GM18505 (cell line): ENCODE data around the gene PHETA2.
"Not testable (repeated sequence)": the region's sequence is repeated elsewhere in the genome, so short reads cannot be mapped to it uniquely, and the experiment has no call there.

ENCODE experiments used
- ATAC-seq: cut with Tn5 transposase; IDR thresholded peaks from one replicate; pipeline ENCODE4 v1.9.1; 2021; ENCODE audit not compliant: unreplicated experiment
- POLR2A ChIP-seq: IDR thresholded peaks from 4 replicates; pipeline ENCODE4 v1.6.1; 2011; ENCODE audit warnings: borderline replicate concordance; ENCODE audit not compliant: insufficient read depth, insufficient read length; ENCODE audit errors: extremely low read depth

Gene PHETA2

DNA sequence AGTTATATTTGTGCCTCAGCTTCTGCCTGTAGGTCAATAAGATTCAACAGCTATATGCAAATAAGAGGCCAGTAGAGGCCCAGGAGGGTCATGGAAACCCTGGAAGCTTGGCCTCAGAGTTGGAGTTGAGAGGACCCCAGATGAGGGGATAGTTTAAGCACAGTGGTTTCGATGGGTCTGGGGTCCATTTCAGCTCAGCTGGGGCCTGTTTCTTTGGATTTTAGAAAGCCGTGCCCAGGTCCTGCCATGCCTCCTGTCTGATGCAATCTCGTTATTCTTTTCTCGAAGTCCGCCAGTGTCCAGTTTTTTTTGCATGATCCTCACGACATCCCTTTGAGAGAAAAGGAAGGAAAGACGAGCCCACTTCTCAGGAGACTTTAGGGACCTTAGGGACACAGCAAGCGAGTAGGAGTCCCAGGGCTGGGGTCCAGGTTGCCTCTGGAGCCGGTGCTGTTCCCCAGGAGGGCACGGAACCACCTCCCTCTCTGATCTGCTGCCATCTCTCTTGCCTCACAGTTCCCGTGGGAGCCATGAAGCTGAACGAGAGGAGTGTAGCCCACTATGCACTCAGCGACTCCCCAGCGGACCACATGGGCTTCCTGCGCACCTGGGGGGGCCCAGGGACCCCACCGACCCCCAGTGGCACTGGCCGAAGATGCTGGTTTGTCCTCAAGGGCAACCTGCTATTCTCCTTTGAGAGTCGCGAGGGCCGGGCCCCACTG is 2.9 kb downstream of the PHETA2 start:
- ATAC-seq, result no peak
- no peak for TF ChIP-seq POLR2A

DNA sequence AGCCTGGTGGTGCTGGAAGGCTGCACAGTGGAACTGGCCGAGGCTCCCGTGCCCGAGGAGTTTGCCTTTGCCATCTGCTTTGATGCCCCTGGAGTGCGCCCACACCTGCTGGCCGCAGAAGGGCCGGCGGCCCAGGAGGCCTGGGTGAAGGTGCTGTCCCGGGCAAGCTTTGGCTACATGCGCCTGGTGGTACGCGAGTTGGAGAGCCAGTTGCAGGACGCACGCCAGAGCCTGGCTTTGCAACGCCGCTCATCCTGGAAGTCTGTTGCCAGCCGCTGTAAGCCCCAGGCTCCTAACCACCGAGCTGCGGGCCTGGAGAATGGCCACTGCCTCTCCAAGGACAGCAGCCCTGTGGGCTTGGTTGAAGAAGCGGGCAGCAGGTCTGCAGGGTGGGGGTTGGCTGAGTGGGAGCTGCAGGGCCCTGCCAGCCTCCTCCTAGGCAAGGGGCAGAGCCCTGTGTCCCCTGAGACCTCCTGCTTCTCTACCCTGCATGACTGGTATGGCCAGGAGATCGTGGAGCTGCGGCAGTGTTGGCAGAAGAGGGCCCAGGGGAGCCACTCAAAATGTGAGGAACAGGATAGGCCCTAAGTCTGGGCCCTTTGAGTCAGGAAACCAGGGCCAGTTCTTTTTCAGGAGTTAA is 3.6 kb downstream of the PHETA2 start:
- ATAC-seq, result no peak
- TF ChIP-seq POLR2A, result no peak

DNA sequence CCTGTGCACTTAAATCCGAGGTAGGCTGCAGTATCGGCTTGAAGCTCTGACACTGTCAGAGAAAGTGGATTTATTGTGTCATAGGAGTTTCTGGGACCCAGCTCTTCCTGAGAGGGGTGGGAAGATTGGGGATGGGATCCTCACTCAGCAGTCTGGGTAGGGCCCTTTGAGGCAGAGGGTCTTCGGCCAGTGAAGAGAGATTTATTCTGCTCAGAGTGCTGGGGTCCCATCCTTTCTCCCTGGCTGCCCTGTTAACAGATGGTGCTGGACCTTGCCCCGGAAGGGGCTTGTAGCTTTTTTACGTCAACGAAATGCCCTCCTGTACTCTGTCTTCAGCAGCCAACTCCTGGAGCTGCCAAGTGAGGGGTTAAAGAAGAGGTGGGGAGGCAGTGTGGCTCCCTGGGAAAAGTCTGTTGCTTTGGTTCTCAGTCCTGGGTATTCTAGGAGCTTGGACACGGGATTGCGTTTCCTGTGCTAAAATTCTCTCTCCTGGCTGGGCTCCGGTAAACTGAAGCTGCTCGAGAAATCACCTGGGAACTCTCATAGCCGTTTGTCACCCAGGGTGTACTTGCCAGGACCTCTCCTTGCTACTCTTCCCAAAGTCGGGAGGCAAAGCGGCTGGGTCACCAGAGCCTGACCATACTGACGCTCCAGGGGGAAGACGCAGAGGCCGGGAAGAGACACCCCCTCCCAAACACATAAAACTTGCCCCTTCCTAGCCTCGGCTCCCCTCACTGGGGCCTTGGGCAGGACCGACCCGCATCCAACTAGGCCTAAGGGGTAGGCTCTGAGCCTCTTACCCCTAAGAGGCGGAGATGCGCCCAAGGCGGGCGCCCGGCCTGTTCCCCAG is 4.6 kb downstream of the PHETA2 start:
- TF ChIP-seq POLR2A, result no peak
- ATAC-seq, result peak; percentile 1

DNA sequence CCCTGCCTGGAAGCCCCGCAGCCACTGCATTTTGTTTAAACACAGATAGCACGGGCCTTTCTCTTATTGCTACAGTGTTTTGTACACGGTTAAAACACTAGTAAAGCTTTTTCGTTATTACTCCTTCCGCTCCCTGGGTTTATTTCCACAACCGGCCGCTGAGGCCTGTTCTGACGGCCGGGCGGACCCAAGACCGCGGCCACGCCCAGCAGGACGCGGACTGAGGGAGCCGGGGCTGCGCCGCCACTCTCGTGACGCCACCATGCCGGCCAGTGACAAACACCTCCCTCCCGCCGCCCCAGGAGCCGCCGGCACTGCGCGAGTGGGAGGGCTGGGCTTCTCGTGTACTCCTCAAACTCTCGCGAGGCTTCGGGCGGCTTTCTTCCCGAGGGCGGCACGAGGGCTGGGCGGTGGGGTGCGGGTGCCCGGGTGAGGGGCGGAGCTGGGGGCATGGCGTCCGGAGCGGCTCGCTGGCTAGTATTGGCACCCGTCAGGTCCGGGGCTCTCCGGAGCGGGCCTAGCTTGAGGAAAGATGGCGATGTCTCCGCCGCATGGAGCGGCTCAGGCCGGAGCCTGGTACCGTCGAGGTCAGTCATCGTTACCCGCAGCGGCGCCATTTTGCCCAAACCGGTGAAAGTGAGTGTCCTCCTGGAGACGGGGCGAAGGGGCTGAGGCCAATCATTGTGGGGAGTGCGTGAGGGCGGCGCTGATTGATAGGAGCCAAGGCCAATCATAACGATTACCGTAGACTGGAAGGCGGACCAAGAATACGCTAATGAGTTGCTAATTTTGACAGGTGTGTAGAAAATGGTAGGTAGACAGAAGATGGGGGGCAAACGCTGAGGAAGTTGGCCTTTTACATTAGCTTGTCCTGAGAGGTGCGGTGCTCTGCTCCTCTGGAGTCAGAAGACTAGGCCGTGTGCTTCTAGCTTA is 5.5 kb downstream of the PHETA2 start, which contains the start of gene SMDT1:
SMDT1 (plus strand) TSS at position 382 of the 933 bp plus-strand sequence; CDS start at position 451, 69 bp downstream.
- TF ChIP-seq POLR2A, result peak; percentile 70
- ATAC-seq, result peak; percentile 75

DNA sequence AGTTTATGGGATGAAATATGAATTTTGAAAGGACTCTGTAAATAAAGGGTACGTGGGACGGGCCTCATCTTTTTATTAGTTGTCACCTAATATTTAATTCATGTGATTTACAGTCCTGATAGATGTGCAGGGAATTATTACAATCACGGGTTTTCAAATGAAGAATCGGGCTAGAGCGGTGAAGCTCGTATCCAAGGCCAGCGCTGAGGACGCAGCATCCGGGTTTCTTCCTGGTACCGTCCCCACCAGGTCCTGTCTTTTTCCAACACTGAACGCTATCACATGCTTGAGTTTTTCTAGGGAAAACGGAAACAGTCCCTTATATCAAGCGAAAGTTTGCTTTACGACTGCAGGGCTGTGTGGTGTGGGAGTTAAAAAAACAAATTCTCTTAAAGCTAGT is 6.2 kb downstream of the PHETA2 start:
- no peak for TF ChIP-seq POLR2A
- ATAC-seq, result no peak

DNA sequence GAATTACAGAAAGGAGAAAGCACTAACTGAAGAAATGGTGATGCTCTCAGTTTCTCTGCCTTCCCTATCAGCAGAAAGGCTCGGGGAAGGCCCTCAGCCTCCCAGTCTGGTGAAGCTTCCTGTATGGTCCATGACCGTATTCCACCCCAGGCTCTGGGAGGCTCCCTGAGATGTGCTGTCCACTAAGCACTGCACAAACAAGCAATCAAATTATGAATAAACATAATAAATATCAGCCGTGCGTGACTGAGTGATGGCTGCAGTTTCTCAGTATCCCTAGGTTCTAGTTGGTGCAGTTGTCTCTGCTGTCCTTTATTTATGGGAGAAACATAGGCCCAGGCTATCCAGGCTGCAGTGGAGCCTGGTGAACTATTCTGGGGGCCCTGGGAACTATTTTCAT is 9.1 kb downstream of the PHETA2 start:
- TF ChIP-seq POLR2A, result no peak
- no peak for ATAC-seq

DNA sequence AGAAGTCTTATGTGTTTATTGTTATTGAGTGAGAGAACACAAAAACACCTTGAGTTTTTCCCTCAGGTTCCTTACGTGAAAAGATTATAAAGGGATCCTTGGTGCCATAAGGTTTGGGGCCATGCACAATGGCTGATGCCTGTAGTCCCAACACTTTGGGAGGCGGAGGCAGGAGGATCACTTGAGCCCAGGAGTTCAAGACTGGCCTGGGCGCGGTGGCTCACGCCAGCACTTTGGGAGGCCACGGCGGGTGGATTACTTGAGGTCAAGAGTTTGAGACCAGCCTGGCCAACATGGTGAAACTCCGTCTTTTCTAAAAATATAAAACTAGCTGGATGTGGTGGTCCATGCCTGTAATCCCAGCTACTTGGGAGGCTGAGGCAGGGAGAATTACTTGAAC is 10.8 kb downstream of the PHETA2 start:
- no peak for ATAC-seq
- no peak for TF ChIP-seq POLR2A

DNA sequence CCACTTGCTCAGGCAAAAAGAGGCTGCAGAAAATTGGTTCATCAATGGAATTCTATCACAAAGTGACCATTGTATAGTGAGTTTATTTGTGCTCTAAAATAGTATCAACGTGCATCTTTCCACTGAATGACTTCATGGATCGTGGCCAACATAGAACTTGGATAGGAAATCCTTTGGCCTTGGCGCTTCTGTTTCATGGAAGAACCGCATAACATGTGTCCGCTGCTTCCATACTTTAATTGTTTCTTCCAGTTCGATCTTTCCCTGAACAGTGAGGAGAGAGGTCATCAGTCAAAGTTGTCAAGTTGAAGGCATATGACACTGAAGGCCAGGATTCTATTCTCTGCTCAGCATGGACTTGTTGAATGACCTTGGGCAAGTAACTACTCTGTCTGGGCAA is 12.0 kb downstream of the PHETA2 start:
- no peak for TF ChIP-seq POLR2A
- no peak for ATAC-seq

DNA sequence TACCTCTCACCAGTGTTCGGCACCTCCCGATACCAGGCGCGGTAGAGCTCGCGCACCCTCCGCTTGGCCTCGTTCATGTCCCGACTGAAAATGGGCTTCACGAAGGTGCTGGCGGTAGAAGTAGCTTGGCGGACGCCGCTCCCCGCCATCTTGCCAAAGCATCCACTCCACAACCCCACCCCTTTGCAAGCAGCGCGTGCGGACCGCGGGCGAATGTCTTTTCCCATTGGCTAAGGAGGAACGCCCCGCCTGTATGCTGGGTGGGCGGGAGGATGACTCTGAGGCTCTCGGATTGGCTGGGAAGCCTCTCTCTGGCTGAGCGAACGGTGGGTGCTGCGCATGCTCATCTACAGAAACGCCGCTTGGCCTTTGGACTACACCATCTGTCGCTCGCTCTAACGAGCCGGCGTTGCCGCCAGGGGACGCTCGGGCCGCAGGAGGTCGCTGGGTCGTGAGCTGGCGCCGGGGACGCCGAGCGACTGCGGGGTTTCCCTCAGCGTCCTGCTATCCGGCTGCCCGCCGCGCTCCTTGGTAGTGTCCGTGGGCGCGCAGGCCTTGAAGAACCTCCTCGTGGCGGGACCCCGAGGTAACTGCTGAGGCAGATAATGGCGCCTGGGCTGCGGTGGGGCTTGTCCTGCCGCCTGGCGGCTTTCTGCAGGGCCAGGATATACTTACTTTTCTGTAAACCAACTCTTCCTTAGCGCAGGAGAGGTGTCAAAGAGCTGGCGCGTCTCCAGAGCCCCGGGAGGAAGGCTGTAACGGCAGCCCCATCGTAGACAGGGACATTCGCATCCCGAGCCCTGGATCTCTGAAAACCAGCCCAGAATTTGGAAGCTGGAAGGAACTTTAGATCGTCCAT is 16.8 kb downstream of the PHETA2 start, which contains the start of gene NDUFA6:
NDUFA6 (minus strand) TSS at position 177 of the 859 bp plus-strand sequence; CDS start at position 149, 28 bp downstream.
- peak; percentile 91 for TF ChIP-seq POLR2A
- peak; percentile 91 for ATAC-seq

DNA sequence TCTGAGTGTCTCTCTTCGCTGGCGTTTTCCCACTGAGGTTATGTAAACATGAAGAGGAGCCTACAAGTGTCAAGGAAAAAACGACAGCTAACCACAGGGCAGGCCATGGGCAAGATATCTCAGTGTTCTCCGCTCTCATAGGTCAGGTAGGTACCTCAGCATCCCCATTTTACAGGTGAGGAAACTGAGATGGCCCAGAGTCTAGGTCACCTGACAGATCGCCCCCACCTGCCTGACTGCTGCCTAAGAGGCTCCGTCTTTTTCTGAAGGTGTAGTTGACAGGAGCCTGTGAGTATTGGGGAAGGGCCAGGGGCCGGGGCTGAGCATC is 17.4 kb downstream of the PHETA2 start:
- ATAC-seq, result no peak
- no peak for TF ChIP-seq POLR2A

DNA sequence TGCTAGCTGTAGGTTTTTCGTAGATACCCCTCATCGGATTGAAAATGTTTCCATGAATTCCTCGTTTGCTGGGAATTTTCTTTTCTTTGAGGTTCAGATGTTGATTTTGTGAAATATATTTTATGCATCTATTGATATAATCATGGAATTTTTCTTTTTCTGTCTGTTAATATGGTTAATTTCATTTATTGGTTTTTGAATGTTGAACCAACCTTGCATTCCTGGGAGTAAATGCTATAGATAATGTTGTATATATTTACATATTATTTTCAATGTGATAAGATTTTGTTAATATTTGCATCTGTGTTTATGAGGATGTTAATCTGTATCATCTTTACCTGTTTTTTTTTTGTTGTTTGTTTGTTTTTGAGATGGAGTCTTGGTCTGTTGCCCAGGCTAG is 27.2 kb downstream of the PHETA2 start:
- no peak for TF ChIP-seq POLR2A
- ATAC-seq, result no peak

DNA sequence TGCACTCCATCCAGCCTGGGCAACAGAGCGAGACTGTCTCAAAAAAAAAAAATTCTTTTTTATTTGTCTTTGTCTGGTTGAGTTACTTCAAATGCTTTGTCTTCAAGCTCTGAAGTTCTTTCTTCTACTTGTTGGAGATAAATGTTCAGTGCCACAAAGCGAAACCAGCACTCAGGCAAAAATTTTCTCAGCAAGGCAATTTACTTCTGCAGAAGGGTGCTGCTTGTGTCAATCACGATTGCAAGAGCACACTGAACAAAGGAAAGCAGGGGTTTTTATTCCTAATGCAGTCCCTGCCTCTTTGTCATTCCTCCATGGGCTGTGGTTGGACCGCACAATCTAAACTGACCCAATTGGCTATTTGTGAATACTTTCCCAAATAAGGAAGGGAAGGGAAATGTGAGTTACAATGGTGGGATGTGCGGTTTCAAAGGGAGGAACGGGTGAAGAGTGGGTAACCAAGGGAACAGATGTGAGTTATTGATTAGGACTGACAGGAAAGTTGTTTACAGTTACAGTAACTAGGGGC is 30.3 kb downstream of the PHETA2 start:
- ATAC-seq, result not testable (repeated sequence)
